GM21723 (cell line): Measurements from ENCODE around the gene FIBP.

Source experiments
- ATAC-seq: cut with Tn5 transposase; IDR thresholded peaks from one replicate; pipeline ENCODE4 v1.9.1; 2021; ENCODE audit warnings: mild to moderate bottlenecking, moderate library complexity; ENCODE audit not compliant: unreplicated experiment

The FIBP gene

DNA sequence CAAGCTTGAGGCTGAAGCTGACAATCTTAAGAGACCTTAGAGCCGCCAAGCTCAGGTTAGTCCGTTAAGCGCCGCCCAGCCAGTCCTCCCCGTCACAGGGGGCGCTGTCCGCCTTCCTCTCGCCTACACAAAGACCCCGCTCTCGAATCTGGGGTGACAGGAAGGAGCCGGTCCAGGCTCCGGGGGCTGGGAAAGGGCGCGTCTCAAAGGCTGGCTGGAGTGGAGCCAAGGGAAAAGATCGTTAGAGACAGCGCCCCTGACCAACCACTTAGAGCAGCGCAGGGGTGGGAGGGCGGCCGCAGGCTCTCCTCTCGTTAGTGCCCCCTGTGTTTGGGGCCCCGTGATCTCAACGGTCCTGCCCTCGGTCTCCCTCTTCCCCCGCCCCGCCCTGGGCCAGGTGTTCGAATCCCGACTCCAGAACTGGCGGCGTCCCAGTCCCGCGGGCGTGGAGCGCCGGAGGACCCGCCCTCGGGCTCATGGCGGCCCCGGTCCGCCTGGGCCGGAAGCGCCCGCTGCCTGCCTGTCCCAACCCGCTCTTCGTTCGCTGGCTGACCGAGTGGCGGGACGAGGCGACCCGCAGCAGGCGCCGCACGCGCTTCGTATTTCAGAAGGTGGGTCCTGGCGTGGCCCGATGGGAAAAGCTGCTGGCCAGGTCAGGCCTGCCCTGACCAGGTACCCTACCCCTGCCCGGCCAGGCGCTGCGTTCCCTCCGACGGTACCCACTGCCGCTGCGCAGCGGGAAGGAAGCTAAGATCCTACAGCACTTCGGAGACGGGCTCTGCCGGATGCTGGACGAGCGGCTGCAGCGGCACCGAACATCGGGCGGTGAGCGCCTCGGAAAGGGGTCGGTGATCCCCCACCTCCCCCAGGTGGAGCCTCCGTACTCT lies 27.8 kb downstream of the FIBP start, which contains the start of gene MUS81:
TSS of gene MUS81 (plus strand) at position 156 of the 887 bp plus-strand sequence. CDS start at position 477, 321 bp downstream.
- peak; percentile 42 for ATAC-seq

DNA sequence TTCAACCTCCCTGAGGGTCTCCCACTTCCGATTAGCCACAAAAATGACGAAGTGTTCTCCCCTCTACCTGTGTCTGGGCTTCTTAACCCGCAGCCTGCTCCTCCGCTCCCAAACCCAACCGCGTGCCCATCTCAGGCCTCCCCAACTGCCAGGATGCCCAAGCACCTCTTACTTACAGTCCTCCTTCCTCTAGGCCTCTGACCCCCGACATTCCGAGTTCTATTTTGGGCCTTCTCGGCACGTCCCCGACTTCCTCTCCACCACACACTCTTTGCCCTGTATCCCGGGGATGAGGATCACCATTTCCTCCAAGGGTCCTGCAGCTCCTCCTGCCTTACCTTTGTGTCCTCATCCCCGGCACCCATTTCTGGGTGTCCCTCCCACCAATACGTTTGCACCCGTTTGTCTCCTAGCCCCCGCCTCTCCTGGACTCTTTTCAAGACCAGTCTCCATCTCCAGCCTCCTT lies 28.4 kb downstream of the FIBP start:
- ATAC-seq: no peak

GRCh38 chr11:65859095-65859811 lies 29.0 kb downstream of the FIBP start:
- peak; percentile 55 for ATAC-seq

GRCh38 chr11:65858681-65859087 lies 29.6 kb downstream of the FIBP start:
- ATAC-seq: no peak

GRCh38 chr11:65857853-65858680 lies 30.2 kb downstream of the FIBP start, which contains the start of gene CFL1:
TSS of gene CFL1 (minus strand) at chr11:65858180. CDS start at chr11:65858099, 81 bp downstream.
- peak; percentile 47 for ATAC-seq

DNA sequence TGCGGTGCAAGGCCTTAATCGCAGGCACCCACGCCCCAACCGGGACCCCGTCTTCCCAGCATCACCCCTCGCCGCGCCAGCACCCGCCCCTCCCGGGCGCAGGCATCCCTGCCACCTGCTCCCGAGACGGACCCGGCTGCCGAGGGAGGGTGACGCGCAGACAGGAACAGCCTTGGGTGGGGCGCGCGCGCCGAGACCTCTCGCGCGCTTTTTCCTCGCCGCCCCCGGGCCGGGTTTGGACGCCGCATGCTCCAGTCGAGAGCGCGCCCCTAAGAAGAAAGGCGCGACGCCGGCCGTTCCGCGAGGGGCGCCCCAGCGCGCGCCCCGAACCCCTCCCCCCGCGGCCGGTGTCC lies 30.8 kb downstream of the FIBP start:
- no peak for ATAC-seq

DNA sequence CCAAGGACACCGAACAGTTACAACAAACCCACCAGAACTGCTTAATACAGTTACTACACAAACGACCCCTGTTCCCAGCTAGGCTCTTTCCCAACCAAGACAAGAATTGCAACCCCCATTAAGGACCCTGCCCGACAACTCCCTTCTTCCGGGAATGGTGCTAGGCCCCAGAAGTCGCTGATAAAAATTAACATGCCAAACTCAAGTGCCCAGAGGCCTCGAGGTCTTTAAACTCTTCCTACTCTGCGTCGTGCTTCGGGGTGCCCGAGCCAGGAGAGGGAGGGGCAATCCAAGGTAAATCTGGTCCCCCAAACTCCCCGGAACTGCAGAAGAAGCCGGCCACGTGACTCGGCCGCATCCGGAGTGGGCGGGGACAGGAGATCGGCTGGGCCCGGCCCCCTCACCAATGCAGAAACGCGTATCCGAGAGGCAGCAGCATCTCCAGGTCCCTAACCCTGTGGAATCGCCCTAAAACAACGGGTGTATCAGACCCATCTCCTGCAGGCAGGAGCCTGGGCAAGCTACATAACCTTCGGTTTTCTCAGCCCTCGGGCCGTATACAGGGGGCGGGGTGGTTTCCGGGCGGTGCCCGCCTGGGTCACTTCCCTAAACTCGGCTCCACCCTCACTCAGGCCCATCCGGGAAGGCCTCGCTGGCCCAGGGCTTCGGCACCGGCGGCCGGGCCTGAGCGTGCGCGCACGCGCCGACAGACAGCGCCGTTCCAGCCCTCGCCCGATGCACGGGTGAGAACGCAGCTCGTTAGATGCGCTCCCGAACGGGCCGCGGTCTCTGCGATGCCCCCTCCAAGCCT lies 31.4 kb downstream of the FIBP start:
- ATAC-seq: peak; percentile 34

DNA sequence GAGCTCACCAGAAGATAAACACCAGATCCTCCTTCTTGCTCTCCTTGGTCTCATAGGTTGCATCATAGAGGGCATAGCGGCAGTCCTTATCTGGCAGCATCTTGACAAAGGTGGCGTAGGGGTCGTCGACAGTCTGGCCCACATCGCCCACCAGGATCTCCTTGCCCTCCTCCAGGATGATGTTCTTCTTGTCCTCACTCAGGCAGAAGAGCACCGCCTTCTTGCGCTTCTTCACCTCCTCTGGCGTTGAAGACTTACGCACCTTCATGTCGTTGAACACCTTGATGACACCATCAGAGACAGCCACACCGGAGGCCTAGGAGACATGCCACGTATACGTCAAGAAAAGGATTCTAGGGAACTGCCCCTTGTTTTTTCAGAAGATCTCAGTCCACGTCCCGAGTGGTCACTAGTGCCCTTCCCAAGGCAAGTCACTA lies 32.3 kb downstream of the FIBP start:
- no peak for ATAC-seq

- ATAC-seq: no peak
These were observed 33.1 kb downstream of the FIBP start for GRCh38 chr11:65854852-65855837.

GRCh38 chr11:65854161-65854592 lies 34.1 kb downstream of the FIBP start:
- ATAC-seq: no peak

DNA sequence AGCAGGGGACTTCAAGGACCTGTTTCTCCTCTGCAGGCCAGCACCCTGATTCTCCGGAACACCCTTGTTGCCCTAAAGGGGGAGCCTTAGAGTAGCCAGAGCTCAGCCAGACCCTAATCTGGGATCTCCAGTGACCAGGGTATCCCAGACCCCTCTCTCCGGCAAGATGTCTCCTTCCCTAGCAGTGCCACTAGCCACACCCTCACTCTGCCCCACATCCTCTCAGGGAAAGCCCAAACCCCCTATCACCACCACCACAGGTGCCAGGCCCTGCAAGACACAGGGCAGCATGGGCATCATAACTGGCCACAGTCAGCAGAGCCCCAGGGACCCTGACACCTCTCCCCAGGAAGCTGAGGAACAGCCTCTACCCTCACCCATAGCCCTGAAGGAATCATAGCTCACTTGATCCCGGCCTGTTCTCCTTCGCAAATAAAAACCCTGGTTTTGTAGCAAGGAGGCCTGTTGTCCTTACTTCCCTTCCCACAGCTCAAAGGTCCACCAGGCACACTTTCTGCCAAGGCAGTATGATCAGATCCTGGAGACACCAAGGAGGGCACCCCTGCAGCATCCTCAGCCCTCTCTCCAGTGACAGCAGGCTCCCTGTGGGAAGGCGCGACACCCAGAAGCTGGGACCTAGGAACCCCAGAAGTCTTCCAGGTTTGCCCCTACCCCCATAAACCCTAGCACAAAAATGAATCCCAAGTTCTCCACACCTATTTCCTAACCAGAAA lies 34.9 kb downstream of the FIBP start:
- no peak for ATAC-seq

DNA sequence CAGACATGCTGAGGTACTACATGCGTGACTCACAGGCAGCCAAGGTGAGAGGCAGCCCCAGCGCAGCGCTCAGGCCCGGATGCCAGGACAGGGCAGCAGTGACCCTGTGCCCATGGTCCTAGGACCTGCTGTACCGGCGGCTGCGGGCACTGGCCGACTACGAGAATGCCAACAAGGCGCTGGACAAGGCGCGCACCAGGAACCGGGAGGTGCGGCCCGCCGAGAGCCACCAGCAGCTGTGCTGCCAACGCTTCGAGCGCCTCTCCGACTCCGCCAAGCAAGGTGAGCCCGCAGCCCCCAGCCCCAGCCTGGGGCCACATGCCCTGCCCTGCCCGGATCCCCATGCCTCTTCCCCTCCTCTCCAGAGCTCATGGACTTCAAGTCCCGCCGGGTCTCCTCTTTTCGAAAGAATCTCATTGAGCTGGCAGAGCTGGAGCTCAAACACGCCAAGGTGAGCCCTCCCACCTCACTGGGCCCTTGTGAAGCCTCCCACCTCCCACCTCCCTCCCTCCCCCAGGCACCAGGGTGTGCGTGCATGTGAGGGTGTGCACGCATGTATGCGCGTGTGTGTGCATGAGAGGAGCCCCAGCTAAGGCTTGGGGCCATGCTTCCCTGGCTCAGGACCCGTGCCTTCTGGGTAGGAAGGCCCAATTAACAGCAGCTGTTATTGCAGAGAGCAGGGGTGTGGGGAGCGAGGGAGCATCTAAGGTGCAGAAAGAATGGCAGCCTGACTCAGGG lies 35.6 kb downstream of the FIBP start:
- no peak for ATAC-seq

DNA sequence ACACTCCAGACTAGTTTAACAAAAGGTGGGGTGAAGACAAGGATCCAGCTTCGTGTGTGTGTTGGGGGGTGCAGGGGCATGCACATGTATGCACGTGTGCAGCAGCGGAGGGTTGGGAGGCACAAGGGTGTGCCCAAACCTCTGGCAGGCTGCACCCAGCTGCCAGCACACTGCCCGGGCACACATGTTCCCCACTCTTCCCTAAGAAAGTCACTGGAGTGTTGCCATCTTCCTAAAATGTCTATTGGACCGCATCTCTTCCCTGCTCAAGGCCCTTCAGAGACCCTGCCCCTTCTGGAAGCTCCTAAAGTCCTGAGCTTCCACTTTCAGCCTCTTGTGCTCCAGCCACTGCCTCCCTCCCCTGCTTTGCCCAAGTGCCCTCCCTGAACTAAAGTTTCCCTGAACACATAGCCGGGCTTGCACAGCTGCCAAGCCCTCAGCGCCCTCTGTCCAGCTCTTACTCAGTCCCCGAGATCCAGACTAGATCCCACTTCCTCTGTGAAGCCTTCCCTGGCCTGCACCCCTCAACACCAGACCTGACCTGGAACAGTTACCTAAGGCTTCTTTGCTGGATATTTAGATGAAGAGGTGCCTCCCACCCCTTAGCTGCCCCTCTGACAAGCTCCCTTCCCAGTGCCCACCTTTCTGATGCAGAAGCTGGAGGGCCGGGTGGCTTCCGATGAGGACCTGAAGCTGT lies 36.3 kb downstream of the FIBP start:
- no peak for ATAC-seq

DNA sequence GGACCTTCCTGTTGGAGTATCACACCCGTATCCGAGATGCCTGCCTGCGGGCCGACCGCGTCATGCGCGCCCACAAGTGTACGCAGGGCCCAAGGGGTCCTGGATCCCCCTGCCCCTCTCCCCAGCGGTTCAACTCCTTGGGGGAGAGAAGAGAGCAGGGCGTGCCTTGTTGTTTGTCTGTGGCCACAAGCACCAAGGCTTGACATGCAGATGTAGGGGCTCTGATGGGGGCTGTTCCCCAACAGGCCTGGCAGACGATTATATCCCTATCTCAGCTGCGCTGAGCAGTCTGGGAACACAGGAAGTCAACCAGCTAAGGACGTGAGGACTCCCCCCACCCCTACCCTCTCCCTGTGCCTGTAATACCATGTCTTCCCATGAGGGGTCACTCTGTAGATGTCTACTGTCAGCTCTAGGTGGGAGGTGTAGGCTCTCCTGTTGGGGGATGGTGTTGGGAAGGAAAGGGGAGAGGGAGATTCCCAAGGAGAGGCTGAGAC lies 37.1 kb downstream of the FIBP start:
- ATAC-seq: no peak

- ATAC-seq: no peak
These were observed 37.8 kb downstream of the FIBP start for GRCh38 chr11:65850217-65851082.

GRCh38 chr11:65849771-65850216 lies 38.5 kb downstream of the FIBP start:
- ATAC-seq: no peak
